ENCODE measurements around the gene CELA2A.

DNA sequence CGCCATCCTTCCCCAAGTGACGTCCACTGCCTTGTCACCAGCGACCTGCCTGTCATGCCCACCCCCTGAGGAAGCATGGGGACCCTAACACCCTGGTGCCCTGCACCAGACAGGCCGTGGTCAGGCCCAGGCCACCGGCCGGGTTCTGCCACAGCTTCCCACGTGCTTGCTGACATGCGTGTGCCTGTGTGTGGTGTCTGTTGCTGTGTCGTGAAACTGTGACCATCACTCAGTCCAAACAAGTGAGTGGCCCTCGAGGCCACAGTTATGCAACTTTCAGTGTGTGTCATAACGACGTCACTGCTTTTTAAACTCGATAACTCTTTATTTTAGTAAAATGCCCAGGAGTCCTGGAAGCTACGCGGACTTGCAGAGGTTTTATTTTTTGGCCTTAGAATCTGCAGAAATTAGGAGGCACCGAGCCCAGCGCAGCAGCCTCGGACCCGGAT is 26.8 kb upstream of the CELA2A start:
- no peak for TF ChIP-seq CTCF (IDR thresholded peaks at IDR 0.05)
- TF ChIP-seq POLR2AphosphoS5 (IDR thresholded peaks at IDR 0.05) = no peak

All from upper lobe of left lung (tissue), 4 donors.